GM12878 (cell line): ENCODE measurements around the gene NAA60. TPM values are rescaled to one million over a fixed set of nuclear protein-coding genes. Genes with fewer than 3 reads are reported as not detected.

Experiments used
- BCL11A ChIP-seq: IDR thresholded peaks from 2 replicates; pipeline ENCODE4 v1.6.1; 2011; ENCODE audit warnings: low read depth, low read length
- CHD1 ChIP-seq: IDR thresholded peaks from 2 replicates; pipeline ENCODE4 v1.6.1; 2012; ENCODE audit warnings: low read depth, low read length, improper control_type of control experiment
- CREB1 ChIP-seq: IDR thresholded peaks from 2 replicates; pipeline ENCODE4 v1.6.1; 2012; ENCODE audit warnings: low read depth, mild to moderate bottlenecking, inconsistent platforms
- CUX1 ChIP-seq: IDR thresholded peaks from 2 replicates; pipeline ENCODE4 v1.6.1; 2012; ENCODE audit warnings: improper control_type of control experiment, low read depth, low read length; ENCODE audit not compliant: insufficient replicate concordance
- ELK1 ChIP-seq: IDR thresholded peaks from 2 replicates; pipeline ENCODE4 v1.6.1; 2012; ENCODE audit warnings: low read depth, low read length, improper control_type of control experiment
- GATAD2B ChIP-seq: fragments of 450-650 bp; conservative IDR thresholded peaks from 2 replicates; pipeline ENCODE4 v1.6.1; 2017; ENCODE audit warnings: low read depth, mild to moderate bottlenecking, moderate library complexity
- KLF5 ChIP-seq: fragments of 450-650 bp; IDR thresholded peaks from 2 replicates; pipeline ENCODE4 v1.6.1; 2014; ENCODE audit warnings: mild to moderate bottlenecking; ENCODE audit not compliant: partially characterized antibody
- LARP7 ChIP-seq: fragments of 450-650 bp; IDR thresholded peaks from 2 replicates; pipeline ENCODE4 v1.6.1; 2017; ENCODE audit warnings: mild to moderate bottlenecking
- MXI1 ChIP-seq: fragments of 150-350 bp; IDR thresholded peaks from 2 replicates; pipeline ENCODE4 v1.6.1; 2011; ENCODE audit warnings: low read depth, mild to moderate bottlenecking, inconsistent platforms, low read length, improper control_type of control experiment
- RELB ChIP-seq: fragments of 450-650 bp; IDR thresholded peaks from 2 replicates; pipeline ENCODE4 v1.6.1; 2017; ENCODE audit warnings: low read depth, mild to moderate bottlenecking, moderate library complexity
- TBL1XR1 ChIP-seq: IDR thresholded peaks from 2 replicates; pipeline ENCODE4 v1.6.1; 2012; ENCODE audit warnings: low read depth, low read length, improper control_type of control experiment
- ZBTB40 ChIP-seq: fragments of 450-650 bp; IDR thresholded peaks from 2 replicates; pipeline ENCODE4 v1.6.1; 2016; ENCODE audit warnings: mild to moderate bottlenecking, moderate library complexity, borderline replicate concordance
- ZNF207 ChIP-seq: fragments of 450-650 bp; IDR thresholded peaks from 2 replicates; pipeline ENCODE4 v1.6.1; 2014; ENCODE audit warnings: antibody characterized with exemption, mild to moderate bottlenecking, borderline replicate concordance
- ZNF24 ChIP-seq: fragments of 450-650 bp; IDR thresholded peaks from 2 replicates; pipeline ENCODE4 v1.6.1; 2017; ENCODE audit warnings: antibody characterized with exemption, mild to moderate bottlenecking
- polyA plus RNA-seq, 11 experiments: library from polyadenylated mRNA; depleted of rRNA in 4 of 11; unstranded in 6 of 11; stranded (reverse) in 5 of 11; fragments of >200 nt; fragmentation: Nextera tagmentation in 4 of 11; fragmentation: Illumina TruSeq in 1 of 11; extraction: Ambion mirVana in 4 of 11; extraction: Trizol in 1 of 11; gene quantifications; 1 replicate in 1 of 11; 2 replicates in 10 of 11; pipeline versions ENCODE4 v1.2.1 to v1.2.3, GENCODE V29; 2011 to 2016; ENCODE audit warnings: inconsistent platforms in 2 of 11, missing spikeins in 2 of 11, low read depth in 1 of 11
- total RNA-seq, 4 experiments: library from RNA; depleted of rRNA in 3 of 4; stranded (reverse); fragments of >200 nt in 3 of 4; fragmentation: Illumina TruSeq in 1 of 4; extraction: Trizol in 1 of 4; gene quantifications; 2 replicates each; pipeline versions ENCODE4 v1.2.1 to v1.2.3, GENCODE V29; 2013 to 2021

Gene NAA60
- total and polyA plus RNA-seq, 10 of the 15 experiments (the other 5 are each of a cell fraction or from before 2014, with no cell fraction given): 6.2 to 43.1 (median 34.6) TPM

GRCh38 chr16:3400779-3401688, 42.4 kb upstream of the NAA60 start, which contains the start of the genes ZNF174 and ZSCAN32 (continued):
- TF ChIP-seq ZBTB40: peak; percentile 82
- TF ChIP-seq ELK1: peak; percentile 85
- TF ChIP-seq CREB1: peak; percentile 90
- no peak for TF ChIP-seq BCL11A
- peak; percentile 26; the same call in 1 of the 2 replicates for TF ChIP-seq MXI1
- TF ChIP-seq RELB: peak; percentile 96
- no peak for TF ChIP-seq CHD1
- peak; percentile 93; the same call in 1 of the 2 replicates for TF ChIP-seq GATAD2B
- peak; percentile 69; the same call in 1 of the 2 replicates for TF ChIP-seq ZNF24
- TF ChIP-seq ZNF207: peak; percentile 80; the same call in 1 of the 2 replicates
- TF ChIP-seq KLF5: peak; percentile 89
- 0 out of 2 replicates have a peak, but pooled peaks have one; percentile 14 for TF ChIP-seq TBL1XR1
- TF ChIP-seq CUX1: no peak
- TF ChIP-seq LARP7: peak; percentile 96
